Measurements from ENCODE around the gene RCAN1. TPM values are rescaled to one million over a fixed set of nuclear protein-coding genes. Genes with fewer than 3 reads are reported as not detected.

The RCAN1 gene
- total RNA-seq, 1 donor from 2014 or later, result 197 TPM

- peaks cover 5% of the 10 kb centered on the region for H4K20me1 ChIP-seq (ENCODE audit: insufficient read depth, low read length)
- no peak overlapping the region for H2AFZ ChIP-seq (ENCODE audit: low read depth, low read length)
- H3K9me3 ChIP-seq (ENCODE audit: insufficient read depth, low read depth, low read length), result no peaks in the 10 kb centered on the region
- Mint-ChIP-seq H3K4me1 (ENCODE audit: low read depth, unreplicated experiment) (peaks cover 1% of the 10 kb centered on the region), H3K27ac (ENCODE audit: unreplicated experiment) (no peak overlapping the region), H3K27me3 (ENCODE audit: low read depth, unreplicated experiment) (no peaks in the 10 kb centered on the region), H3K9me3 (ENCODE audit: unreplicated experiment) (no peaks in the 10 kb centered on the region), H3K4me3 (ENCODE audit: unreplicated experiment) (no peak overlapping the region), H3K36me3 (ENCODE audit: low read depth, unreplicated experiment) (no peaks in the 10 kb centered on the region)
- TF ChIP-seq CTCF (IDR thresholded peaks at IDR 0.05; ENCODE audit: insufficient read depth, low read depth, low read length) (no peak), EZH2 (IDR thresholded peaks at IDR 0.05; ENCODE audit: insufficient read depth, low read length) (no peak)
- no peak overlapping the region for H3K4me2 ChIP-seq (ENCODE audit: low read length)
- H3K27ac ChIP-seq (ENCODE audit: low read depth, low read length), result no peak overlapping the region
- DNase-seq (ENCODE audit: low read depth), result no peak
- H3K4me3 ChIP-seq (ENCODE audit: insufficient read depth, low read depth, low read length), result no peak overlapping the region
- no peaks in the 10 kb centered on the region for H3K27me3 ChIP-seq (ENCODE audit: insufficient read depth, low read length)
- H3K36me3 ChIP-seq (ENCODE audit: insufficient read depth, low read length), result no peaks in the 10 kb centered on the region
- H3K9ac ChIP-seq (ENCODE audit: low read length), result no peak overlapping the region
- H3K4me1 ChIP-seq (ENCODE audit: insufficient read depth, low read length), result peaks cover 4% of the 10 kb centered on the region
- H3K79me2 ChIP-seq (ENCODE audit: insufficient read depth, low read length), result peaks cover 4% of the 10 kb centered on the region
- no peak for FAIRE-seq
These were observed 19.5 kb downstream of the RCAN1 start for GRCh38 chr21:34595457-34595856.

GRCh38 chr21:34594566-34595234 is 20.2 kb downstream of the RCAN1 start:
- H3K4me3 Mint-ChIP-seq (ENCODE audit: unreplicated experiment), result no peak overlapping the region
- no peak overlapping the region for H3K27ac Mint-ChIP-seq (ENCODE audit: unreplicated experiment)
- no peaks in the 10 kb centered on the region for H3K36me3 Mint-ChIP-seq (ENCODE audit: low read depth, unreplicated experiment)

More at GRCh38 chr21:34594566-34595234, 20.2 kb downstream of the RCAN1 start:
- no peak for TF ChIP-seq EZH2 (IDR thresholded peaks at IDR 0.05; ENCODE audit: insufficient read depth, low read length)
- no peak for TF ChIP-seq CTCF (IDR thresholded peaks at IDR 0.05; ENCODE audit: insufficient read depth, low read depth, low read length)
- H3K9me3 Mint-ChIP-seq (ENCODE audit: unreplicated experiment), result no peaks in the 10 kb centered on the region
- Histone ChIP-seq H3K4me3 (ENCODE audit: insufficient read depth, low read depth, low read length) (no peak overlapping the region), H3K4me1 (ENCODE audit: insufficient read depth, low read length) (peaks cover 4% of the 10 kb centered on the region), H4K20me1 (ENCODE audit: insufficient read depth, low read length) (peaks cover 5% of the 10 kb centered on the region), H3K9ac (ENCODE audit: low read length) (no peak overlapping the region), H3K9me3 (ENCODE audit: insufficient read depth, low read depth, low read length) (no peaks in the 10 kb centered on the region), H3K4me2 (ENCODE audit: low read length) (no peak overlapping the region), H3K79me2 (ENCODE audit: insufficient read depth, low read length) (peaks cover 4% of the 10 kb centered on the region), H3K27ac (ENCODE audit: low read depth, low read length) (no peak overlapping the region), H2AFZ (ENCODE audit: low read depth, low read length) (no peak overlapping the region), H3K36me3 (ENCODE audit: insufficient read depth, low read length) (no peaks in the 10 kb centered on the region), H3K27me3 (ENCODE audit: insufficient read depth, low read length) (no peaks in the 10 kb centered on the region)
- FAIRE-seq, result no peak
- DNase-seq (ENCODE audit: low read depth), result no peak
- H3K4me1 Mint-ChIP-seq (ENCODE audit: low read depth, unreplicated experiment), result peaks cover 1% of the 10 kb centered on the region
- no peaks in the 10 kb centered on the region for H3K27me3 Mint-ChIP-seq (ENCODE audit: low read depth, unreplicated experiment)
